Cerebellar nuclear complex (tissue), 1 donor: ENCODE data around the gene ZNF319.

ENCODE experiments used
- DNase-seq, 2 experiments: peaks; one replicate each; lab custom pipeline; 2025; lab: John Stamatoyannopoulos, UW

Gene ZNF319

DNA sequence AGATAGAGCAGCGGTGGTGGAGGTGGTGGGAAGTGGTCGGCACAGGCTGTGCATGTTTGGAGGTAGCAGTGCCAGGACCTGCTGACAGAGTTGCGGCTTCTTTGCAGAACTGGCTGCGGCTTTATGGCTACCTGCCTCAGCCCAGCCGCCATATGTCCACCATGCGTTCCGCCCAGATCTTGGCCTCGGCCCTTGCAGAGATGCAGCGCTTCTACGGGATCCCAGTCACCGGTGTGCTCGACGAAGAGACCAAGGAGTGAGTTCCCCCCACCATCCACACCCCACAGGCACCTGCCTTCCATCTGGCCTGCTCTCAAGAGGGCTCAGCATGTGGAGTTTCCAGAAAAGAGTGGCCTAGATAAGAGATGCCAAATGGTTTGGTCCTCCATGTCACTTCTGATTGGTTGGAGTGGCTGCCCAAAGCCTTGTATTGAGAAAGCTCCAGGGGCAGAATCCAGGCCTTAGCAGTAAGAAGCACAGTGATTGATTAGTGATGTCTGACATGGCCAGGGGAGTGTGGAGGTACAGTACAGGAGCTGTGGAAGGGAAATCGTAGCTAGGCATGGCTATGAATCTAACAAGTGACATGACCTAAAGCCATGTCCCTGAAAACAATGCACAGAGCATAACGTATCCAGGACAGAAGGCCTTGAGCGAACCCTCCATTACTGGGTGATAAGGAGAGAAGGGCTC lies 37.0 kb upstream of the ZNF319 start:
- DNase-seq: no peak

DNA sequence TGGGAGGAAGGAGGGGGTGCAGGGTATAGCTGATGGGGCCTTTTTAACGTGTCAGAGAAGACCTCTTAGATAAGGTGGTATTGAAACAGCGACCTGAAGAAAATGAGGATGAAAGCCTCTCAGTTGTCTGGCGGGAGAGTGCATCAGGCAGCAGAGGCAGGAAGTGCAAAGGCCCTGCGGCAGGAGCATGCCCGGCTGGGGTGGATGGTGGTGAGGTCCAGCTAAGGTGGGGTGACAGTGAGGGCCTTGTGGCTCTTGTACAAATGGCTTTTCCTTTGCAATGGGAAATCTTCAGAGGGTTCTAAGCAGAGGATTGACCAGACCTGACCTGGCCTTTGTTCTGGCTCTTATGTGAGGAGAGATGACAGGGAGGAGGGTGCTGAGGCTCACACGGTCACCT lies 36.5 kb upstream of the ZNF319 start:
- DNase-seq: no peak

DNA sequence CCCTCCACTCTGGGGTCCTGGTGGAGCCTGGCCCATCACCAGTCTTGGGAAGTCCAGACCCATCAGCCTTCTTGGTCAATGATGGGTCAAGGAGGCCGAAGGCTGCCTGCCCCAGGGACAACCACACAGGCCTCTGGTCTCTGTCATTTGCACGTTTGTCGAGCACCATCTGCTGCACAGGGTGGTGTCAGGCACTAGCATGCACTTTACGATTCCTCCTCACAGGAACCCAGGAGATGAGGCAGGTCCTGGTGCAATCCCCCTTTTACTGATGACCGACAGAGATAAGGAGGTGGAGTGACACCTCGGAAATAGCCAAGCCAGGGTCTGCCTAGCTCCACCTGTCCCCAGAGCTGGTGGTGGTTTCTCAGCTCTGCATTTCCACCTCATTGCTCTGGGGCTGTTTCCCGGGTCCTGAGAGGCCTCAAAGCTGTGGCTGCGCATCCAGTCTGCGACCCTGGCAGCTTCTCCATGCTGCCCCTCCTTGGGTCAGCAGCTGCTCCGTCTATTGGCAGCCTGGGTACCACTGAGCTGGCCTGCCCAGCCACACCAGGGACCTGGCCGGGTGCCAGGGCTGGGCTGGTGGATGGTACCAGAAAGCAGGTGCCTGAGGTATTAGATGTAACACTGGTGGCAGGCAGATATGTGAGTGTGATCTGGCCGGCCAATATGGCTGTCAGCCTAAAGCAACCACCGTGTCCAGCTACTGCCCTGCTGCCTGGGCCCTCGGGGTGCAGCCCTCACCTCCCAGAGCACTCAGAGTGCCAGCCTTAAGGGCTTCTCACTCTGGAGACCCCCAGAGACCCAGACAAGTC lies 35.1 kb upstream of the ZNF319 start:
- no peak for DNase-seq

DNA sequence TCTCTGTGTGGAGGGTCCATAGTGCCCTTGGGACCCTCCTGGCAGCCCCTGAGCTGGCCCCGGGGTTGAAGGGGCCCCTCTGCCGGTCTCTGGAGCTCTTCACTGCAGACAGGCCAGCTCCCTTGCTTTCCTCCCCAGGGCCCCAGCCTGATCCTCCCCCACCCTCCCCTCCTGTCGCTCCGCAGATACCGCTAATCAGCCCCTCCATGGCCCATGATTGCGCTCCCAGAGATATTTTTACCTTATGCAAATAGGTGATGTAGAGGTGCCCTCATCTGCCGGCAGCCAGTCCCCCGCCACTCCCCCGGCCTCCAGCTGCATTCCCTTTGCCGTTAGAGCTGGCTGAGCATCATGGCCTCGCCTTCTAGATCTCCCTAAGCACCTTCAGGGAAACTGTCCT lies 34.3 kb upstream of the ZNF319 start:
- no peak for DNase-seq

DNA sequence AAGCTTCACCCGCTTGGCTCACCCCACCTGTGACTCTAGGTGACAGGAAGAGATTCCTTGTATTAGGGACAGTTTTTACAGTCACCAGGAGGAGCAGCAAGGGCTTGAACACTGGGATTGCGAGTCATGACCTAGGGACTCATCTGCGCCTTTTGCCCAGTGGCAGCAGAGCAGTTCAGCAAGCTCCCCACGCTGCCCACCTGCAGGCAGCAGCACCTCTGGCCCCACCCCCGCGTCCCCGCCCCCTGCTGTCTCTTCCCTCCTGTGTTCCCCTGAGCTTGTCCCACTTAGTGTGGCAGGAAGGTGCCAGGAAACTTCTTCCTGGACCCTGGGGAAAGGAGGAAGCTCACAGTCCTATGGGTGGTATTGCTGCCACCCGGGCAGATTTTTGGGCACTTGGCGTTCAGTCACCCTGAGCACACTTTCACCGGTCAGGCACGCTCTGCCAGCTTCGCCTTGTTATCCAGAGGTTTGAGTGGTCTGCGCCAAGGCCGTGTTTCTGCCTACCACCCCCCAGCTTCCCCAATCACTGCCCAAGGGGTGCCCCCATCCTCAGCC lies 33.7 kb upstream of the ZNF319 start:
- no peak for DNase-seq

DNA sequence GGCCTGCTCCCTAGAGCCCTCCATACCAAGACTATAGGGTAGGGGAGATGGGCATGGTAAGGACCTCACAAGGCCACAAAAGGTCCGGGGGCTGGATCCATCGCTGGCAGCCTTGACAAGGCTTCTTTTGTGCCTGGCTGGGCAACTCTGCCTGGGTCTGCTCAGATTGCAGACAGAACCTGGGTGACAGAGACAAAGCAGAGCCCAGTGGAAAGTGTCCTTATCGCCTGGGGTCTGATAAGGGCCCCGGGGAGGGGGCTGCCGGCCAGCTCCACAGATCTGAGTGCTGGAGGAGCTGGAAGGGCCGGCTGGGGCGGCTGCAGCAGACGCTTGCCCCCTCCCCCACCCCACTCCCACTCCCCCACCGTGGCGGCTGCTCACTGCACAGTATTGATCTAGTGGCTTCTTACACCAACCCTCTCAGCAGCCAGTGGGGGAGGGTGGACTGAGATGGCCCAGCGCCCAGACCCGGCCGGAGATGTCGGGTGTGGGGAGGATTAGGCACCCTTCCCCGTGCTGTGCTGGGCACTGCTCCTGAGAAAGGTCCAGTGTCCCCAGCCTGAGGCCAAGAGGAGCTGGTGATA lies 32.3 kb upstream of the ZNF319 start:
- DNase-seq: no peak

DNA sequence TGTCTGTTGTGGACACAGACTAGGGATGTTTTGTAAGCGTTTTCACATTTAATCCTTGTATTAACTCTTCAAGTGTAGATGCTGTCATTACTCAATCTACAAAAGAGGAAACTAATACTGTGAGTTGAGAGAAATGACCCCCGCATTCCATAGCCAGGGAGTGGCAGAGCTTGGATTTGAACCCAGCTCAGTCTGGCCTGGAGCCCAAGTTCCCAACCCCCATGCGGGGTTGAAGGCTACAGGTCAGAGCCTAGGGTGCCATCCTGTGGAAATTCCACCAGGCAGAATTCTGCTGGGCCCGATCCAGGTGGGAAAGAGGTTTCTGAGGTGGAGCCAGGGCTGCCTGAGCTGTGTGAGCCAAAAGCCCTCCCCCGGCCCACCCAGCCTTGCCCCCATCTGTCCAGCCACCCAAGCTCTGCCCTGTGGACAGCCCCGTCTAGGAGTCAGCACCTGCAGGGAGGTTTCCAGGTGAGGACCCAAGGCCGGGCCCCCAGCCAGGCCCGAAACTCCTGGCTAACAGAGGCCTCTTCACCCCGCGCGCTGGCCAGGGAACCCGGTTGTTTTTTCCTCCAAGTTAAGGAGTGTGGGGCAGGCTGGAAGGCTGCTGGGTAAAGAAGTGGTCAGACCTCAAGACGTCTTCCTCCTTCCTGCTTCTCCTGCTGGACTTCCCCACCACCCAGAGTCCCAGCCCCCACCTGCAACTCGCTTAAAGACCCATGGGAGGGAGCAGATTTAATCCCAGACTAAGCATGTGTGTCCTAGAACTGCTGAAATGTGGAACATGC lies 30.7 kb upstream of the ZNF319 start:
- no peak for DNase-seq

DNA sequence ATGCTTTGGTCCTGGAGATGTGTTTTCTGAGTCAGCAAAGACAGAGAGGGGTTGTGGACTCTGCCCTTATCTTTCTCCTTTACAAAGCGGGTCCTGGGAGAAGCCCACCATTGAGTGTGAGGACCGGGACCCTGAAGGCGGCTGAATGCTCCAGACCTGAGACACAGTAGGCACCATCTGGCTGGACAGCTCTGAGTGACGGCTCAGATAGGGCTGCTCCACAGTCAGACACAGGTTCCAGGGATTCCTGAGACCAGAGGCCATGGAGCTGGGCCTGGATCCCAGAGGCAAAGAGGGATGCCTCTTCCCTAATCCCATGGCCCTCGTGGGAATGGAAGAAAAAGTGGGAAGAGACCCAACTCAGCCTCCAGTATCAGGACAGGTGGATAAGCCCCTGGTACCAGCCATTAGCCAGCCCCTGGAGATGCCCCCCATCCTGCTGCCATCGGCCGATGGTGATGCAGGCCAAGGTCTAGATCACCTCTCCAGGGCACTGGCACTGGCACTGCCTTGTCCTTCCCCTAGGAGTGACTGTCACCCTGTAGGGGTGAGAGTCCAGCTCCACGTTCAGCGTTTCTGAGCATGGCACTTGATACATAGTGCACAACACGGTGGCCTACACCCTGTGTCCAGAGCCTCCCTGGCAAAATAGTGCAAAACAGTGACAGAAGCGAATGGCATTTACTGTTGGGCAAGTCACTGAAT lies 29.8 kb upstream of the ZNF319 start:
- DNase-seq: no peak

DNA sequence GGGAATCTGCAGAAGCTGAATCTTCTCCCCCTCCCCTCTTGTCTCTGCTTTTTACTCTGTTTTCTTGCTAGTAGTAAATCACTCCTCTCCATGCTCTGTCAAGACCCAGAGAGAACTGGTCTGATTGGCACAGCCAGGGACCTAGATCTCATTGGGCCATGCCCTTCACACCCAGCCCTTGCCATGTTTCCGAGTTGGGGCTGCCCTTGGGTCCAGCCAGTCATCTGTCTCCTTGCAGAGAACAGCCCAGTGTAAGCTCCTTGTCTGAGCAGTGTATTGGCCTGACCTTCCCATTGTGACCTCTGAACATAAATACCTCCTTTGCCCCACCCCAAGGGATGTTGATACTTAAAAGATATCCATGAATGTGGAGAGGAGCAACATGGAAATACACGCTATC lies 28.9 kb upstream of the ZNF319 start:
- no peak for DNase-seq

DNA sequence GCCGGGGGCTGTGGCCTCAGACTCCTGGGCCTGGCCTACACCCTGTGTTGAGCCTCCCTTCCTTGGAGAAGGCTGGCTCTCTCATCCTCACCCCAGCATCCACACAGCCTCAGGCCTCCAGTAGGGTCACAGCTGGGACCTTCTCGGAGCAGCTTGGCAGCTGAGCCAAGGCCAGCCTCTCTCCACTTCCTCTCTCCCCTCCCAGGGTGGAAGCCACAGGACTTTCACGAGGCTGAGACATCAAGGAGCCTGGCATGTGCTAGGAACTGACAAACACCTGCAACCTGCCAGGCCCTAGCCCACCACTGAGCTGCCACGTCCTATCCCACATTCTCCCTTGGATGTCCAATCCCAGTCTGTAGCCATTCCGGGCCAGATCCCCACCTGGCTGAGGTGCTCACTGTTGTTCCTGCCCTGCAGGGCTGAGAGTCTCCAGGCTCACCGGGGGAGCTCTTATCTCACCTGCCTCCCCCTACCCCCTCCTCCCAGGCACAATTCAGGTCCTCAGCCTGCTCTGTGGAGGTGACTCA lies 28.1 kb upstream of the ZNF319 start:
- DNase-seq: no peak

DNA sequence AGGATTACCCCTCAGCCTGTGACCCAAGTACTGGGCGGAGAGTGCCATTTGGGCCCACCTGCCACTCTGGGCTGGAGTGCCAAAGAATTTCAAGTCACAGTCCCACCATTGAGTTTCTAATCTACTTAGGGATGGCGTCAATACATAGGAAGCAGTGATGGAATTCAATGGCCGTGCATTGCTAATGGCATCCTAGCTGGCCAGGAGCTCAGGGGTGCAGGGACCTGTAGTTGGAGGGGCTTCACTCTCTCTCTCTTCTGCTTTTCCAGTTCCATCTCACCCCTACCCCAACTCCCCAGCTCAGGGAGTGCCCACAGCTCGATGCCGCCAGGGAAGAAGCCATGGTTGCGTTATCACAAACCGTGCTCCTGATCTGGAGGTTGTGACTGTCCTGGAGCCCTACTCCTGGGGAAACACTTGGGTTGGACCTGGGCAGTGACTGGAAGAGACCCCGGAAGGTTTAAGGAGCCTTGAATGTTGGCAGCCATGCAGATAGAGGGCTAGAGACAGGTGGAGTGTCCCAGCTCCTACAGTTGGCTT lies 27.5 kb upstream of the ZNF319 start:
- DNase-seq: no peak

DNA sequence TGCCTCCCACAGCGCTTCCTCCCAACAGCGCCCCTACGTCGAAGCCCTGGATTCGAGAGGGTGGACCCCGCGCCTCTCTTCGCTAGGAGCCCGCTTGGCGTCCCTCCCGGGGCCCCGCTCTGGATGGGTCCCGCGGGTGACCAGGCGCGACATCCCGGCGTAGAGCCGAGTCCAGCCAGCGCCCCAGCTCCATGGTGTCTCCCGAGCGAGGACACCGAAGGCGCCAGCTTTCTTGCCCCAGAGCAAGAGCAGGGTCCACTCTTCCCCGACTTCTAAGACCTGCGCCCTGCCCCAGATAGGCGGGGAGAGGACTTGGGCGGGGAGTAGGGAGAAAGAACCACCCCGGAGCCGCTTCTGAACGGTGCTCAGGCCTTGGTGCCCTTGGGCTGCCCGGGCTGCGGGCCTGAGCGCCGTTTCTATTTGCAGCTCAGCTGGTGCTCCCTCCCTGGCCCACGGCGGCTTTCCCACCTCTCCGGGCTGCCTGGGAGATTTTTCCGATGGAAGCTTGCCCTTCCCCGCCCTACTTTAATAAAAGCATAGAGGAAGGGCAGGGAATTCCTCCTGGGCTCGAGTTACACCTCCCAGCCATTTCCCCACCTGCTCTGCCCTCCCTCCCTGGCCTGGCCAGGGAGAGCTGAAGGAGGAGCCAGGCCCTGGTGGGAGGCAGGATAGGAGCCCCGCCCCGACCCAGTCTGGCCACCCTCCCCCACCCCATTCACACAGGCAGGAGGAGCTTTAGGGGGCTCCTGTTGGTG lies 26.9 kb upstream of the ZNF319 start:
- no peak for DNase-seq

DNA sequence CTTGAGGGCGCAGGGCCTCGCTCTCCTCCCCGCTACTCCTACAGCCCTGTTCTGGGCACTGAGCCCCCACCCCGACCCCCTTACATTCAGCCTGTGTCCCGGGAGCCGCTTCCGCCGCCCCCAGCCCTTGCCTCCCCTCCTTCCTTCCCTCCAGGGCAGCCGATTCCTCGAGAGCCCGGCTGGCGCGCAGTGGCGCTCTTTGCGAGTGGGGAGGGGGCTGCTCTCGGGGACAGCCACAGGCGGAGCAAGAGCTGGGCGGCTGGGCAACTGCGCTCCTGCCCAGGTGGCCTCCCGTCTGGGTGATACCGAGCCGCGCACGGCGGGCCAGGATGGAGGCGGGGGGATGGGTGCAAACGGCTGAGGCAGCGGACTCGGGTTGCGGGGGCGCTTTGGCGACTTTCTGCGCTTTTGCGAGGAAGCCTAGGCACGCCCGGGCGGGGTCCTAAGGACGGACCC lies 26.3 kb upstream of the ZNF319 start:
- DNase-seq: no peak

DNA sequence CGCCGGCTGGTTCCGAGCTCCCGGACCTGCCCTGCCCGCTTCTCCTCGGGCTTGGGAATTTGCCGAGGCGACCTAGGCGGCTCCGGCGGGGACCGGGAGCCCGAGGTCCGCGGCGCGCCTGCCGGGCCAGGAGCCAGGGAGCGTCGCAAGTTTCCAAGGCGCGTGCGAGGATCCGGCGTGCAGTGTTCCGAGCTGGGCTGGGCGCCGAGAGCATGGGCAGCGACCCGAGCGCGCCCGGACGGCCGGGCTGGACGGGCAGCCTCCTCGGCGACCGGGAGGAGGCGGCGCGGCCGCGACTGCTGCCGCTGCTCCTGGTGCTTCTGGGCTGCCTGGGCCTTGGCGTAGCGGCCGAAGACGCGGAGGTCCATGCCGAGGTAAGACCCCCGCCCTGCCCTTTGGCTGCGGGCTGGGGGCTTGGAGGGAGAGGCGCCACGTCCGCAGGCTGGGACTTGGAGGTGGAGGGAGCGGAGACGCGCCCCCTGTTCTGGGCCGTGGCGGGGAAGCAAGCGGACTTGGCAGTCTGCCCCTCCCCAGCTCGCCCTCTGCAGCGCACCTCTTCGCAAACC lies 25.8 kb upstream of the ZNF319 start:
- DNase-seq: no peak

DNA sequence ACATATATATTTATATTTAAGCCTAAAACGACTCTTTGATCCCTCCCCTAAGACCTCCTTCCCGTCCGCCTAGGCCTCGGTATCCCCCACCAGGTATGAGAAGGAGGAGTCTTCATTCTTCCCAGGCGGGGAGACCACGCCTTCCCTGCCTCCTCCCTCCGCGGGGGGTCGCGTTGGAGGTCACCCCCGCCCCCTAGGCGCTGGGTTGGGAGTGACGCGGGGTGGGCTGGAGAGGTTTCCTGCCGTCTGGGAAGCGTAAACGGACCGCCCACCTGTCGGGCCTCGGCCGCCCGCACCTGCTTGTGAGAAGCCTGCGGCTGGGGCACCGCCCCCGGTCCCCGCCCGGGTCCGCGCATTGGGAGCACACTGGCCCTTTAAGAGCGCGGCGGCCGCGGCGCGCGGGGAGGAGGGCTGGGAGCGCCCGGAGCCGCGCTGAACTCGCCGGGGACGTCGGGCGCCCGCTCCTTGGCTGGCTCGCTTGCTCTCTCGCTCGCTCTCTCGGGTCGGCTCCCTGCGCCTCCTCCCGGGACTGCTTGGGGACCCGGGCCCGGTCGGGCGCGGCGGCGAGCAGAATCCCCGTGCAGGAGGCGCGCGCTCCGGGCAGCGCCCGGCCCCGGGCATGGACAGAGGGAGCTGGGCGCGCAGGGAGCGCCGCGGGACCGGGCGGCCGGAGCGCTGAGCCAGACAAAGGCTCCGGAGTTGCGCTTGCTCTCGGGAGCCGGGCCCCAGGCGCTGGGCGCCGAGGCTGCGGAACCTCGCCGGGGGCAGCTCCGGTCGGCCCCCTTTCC lies 25.1 kb upstream of the ZNF319 start, which contains the start of gene MMP15:
Gene MMP15 (plus strand): TSS at position 404 of the 788 bp plus-strand sequence. CDS start 597 bp downstream, outside the sequence.
- no peak for DNase-seq

DNA sequence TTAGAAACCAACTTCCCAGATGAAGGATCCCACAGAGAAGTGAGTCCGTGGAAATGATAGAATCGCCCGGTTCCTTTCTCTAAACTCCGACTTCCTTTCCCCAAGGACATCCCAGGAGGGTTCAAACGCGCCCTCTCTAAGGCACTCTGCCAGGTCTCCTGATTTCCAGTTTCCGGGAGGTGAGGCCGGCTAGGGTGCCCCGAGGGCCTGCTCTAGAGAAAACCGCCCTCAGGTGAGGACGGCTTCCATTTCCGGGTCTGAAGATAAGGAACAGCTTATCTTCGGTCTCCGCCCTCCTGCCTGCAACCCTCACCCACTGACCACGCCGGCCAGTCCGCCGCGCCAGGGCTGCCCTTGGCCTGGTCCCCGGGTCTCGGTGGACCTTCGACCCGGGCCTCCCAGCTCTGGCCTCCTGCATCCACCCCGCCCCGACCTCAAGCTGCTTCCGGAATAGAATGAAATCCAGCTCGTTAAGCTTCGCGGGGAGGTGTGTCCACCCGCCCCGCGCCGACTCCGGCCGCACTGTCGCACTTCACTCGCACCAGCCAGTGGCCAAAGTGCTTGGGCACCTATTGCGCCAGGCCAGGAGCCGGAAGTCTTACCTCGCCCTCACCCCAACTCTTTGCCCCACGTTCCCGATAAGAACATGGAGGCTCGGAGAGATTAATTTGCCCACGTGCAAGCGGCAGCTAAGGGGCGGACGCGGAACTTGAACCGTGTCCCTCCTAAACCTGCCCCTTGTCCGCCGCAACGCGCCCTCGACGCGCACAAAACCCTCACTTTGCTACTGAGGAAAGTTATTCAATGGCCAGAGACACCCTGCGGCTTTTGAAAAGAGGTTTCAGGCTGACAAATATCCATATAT lies 24.2 kb upstream of the ZNF319 start:
- no peak for DNase-seq

DNA sequence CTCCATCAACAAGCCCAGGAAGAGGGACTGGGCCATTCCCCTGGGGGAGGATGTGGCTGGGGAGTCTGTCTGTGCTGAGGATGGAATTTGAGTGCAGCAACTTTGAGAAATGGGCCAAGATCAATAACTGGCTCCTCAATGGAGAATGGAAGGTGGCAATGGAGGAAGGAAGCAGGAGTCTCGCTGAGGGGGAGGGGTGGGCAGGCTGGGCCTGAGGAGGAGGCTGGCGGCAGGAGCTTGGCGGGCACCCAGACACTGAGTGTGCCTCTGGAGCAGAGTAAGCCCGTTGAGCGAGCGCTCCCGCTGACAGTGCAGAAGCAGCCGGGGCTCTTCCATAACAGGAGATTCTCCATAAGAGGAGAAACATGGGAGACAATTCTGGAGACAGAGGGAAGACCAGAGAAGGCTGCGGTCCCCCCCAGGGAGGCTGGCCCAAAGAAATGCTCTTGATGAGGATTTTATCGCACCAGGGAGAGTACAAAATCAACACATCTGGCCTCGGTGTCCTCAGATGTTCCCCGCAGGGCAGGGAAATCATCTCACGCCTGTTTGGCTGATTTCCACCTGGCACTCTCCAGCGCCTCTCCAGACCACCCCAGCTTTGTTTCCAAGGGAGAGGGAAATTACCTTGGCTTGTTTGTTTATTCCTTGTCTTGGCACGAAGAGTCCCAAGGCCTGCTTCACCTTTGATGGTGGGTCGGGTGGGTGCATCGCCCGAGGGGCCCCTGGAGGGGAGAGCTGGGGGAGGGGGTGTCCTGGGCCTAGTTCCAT lies 22.3 kb upstream of the ZNF319 start:
- no peak for DNase-seq
